Coronary artery (tissue), 2 donors: ENCODE data around the gene ACTL7A.

ENCODE experiments used
- DNase-seq: peaks from one replicate; pipeline ENCODE4 v3.0.0-alpha.2; 2017; ENCODE audit warnings: low spot score
- H3K27ac ChIP-seq, 2 donors: fragments of 200-600 bp; sonication (generic); one replicate each; pipeline ENCODE4 v1.5.1; 2016 to 2019
- H3K4me3 ChIP-seq: fragments of 200-600 bp; sonication (generic); 2 replicates; pipeline ENCODE4 v1.5.1; 2016; ENCODE audit warnings: mild to moderate bottlenecking, moderate library complexity
- TF ChIP-seq, protein P1 (sequence below): fragments of 200-600 bp; sonication (generic); IDR thresholded peaks from one replicate; pipeline ENCODE4 v1.5.1; 2019; ENCODE audit warnings: antibody characterized with exemption

The ACTL7A gene, protein sequence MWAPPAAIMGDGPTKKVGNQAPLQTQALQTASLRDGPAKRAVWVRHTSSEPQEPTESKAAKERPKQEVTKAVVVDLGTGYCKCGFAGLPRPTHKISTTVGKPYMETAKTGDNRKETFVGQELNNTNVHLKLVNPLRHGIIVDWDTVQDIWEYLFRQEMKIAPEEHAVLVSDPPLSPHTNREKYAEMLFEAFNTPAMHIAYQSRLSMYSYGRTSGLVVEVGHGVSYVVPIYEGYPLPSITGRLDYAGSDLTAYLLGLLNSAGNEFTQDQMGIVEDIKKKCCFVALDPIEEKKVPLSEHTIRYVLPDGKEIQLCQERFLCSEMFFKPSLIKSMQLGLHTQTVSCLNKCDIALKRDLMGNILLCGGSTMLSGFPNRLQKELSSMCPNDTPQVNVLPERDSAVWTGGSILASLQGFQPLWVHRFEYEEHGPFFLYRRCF

DNA sequence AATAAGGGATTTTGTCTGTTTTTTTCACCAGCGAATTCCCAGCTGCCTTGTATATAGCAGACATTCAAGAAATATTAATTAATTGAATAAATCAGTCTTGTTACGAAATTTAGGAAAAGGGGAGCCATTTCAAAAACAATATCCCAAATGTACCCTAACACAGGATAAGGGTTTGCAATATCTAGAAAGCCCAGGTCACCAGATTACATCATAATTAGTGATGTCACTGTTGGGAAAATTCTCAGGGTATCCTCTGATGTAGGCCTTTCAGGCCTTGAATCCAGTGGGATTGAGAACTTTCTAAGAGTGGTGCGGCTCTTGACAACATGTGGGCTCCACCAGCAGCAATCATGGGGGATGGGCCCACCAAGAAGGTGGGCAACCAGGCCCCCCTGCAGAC is at the start of gene ACTL7A:
Gene ACTL7A (plus strand): TSS at position 270 of the 400 bp plus-strand sequence. CDS start 57 bp downstream, at position 327.
- H3K27ac ChIP-seq, result no peak within 1 kb of the TSS

GRCh38 chr9:108812396-108813025 is 49.6 kb upstream of the ACTL7A start:
- TF ChIP-seq, protein P1, sequence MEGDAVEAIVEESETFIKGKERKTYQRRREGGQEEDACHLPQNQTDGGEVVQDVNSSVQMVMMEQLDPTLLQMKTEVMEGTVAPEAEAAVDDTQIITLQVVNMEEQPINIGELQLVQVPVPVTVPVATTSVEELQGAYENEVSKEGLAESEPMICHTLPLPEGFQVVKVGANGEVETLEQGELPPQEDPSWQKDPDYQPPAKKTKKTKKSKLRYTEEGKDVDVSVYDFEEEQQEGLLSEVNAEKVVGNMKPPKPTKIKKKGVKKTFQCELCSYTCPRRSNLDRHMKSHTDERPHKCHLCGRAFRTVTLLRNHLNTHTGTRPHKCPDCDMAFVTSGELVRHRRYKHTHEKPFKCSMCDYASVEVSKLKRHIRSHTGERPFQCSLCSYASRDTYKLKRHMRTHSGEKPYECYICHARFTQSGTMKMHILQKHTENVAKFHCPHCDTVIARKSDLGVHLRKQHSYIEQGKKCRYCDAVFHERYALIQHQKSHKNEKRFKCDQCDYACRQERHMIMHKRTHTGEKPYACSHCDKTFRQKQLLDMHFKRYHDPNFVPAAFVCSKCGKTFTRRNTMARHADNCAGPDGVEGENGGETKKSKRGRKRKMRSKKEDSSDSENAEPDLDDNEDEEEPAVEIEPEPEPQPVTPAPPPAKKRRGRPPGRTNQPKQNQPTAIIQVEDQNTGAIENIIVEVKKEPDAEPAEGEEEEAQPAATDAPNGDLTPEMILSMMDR, result no peak
- no peak overlapping the region for H3K4me3 ChIP-seq
- no peak overlapping the region for H3K27ac ChIP-seq
- no peak for DNase-seq

More for the DNA sequence above, at the start of gene ACTL7A:
- TF ChIP-seq, protein P1, result no peak
- H3K4me3 ChIP-seq, result no peak within 1 kb of the TSS
- DNase-seq, result no peak

DNA sequence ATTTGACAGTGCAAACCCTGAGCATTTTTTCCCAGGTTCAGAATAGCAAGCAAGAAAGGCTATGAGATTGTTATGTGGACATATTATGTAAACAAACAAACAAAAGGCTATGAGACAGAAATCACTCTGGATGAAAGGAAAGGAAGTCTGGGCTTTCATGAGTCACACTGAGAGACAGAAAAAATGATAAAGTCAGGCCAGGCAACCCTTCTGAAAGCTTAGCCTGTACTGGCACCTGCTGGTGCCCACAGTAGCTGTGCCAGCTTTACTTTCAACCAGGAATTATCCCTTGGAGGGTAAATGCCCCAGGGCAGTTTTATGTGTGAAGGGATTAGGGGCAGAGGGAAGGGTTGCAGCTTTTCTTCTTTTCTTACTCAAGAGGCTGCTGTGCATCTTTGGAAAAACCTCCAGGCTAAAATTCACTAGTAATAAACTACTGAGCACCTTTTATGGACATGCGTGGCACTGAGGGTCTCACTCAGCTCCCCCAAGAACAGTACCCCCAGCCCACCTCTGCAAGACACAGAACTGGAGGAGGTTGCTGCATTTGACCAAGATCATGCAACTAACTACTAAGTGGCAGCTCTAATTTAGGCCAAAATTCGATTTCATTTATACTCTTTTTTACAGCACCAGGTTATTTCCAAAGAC is 48.0 kb upstream of the ACTL7A start:
- H3K4me3 ChIP-seq, result no peak overlapping the region
- TF ChIP-seq, protein P1, result no peak
- DNase-seq, result no peak

DNA sequence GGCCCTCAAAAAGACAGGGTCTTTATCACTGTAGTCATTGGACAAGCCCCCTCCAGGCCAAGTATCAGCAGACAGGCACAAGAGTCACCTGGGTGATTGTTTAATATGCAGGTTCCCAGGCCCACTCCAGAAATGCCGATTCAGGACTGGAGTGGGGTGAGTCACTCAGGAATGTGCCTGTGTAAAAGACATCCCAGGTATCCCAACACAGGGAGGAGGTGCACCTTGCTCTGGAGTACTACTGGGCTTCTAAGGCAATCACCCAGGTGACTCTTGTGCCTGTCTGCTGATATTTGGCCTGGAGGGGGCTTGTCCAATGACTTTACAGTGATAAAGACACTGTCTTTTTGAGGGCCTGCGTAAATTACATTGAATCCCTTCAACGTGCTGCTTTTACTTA is 46.9 kb upstream of the ACTL7A start:
- TF ChIP-seq, protein P1, result no peak

More for the DNA sequence above, 48.0 kb upstream of the ACTL7A start:
- H3K27ac ChIP-seq, result no peak overlapping the region

GRCh38 chr9:108816037-108816436 is 46.0 kb upstream of the ACTL7A start:
- Histone ChIP-seq H3K4me3 (no peak overlapping the region), H3K27ac (no peak overlapping the region)
- TF ChIP-seq, protein P1, result no peak
- DNase-seq, result no peak

More for the DNA sequence above, 46.9 kb upstream of the ACTL7A start:
- Histone ChIP-seq H3K27ac (no peak overlapping the region), H3K4me3 (no peak overlapping the region)
- DNase-seq, result no peak

DNA sequence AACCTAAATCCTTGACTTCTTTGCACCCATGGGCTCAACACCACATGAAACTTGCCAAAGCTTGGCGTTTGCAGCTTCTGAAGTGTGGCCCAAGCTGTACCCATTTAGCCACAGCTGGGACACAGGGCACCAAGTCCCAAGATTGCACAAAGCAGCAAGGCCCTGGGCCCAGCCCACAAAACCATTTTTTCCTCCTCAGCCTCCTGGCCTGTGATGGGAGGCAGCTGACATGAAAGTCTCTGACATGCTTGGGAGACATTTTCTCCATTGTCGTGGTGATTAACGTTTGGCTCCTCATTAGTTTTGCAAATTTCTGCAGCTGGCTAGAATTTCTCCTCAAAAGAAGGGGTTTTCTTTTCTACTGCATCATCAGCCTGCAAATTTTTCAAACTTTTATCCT is 38.2 kb upstream of the ACTL7A start:
- no peak for DNase-seq
- Histone ChIP-seq H3K27ac (no peak overlapping the region), H3K4me3 (no peak overlapping the region)
- TF ChIP-seq, protein P1, result no peak
